CD4-positive, alpha-beta T cell treated with Interleukin-6 for 4 hours (primary cell): Measurements from ENCODE around the gene UBE2N.
A peak's percentile ranks its signal among the peaks of the same experiment; 100 is the strongest.
"Not testable (repeated sequence)": the region's sequence is repeated elsewhere in the genome, so short reads cannot be mapped to it uniquely, and the experiment has no call there.

ENCODE experiments used
- DNase-seq: peaks from one replicate; pipeline ENCODE4 v3.0.0-alpha.2; 2020; ENCODE audit warnings: mixed read lengths

UBE2N gene

GRCh38 chr12:93442411-93443340 is 929 bp upstream of the UBE2N start:
- DNase-seq: no peak

GRCh38 chr12:93441081-93441616 is 598 bp downstream of the UBE2N start:
- peak; percentile 50 for DNase-seq

DNA sequence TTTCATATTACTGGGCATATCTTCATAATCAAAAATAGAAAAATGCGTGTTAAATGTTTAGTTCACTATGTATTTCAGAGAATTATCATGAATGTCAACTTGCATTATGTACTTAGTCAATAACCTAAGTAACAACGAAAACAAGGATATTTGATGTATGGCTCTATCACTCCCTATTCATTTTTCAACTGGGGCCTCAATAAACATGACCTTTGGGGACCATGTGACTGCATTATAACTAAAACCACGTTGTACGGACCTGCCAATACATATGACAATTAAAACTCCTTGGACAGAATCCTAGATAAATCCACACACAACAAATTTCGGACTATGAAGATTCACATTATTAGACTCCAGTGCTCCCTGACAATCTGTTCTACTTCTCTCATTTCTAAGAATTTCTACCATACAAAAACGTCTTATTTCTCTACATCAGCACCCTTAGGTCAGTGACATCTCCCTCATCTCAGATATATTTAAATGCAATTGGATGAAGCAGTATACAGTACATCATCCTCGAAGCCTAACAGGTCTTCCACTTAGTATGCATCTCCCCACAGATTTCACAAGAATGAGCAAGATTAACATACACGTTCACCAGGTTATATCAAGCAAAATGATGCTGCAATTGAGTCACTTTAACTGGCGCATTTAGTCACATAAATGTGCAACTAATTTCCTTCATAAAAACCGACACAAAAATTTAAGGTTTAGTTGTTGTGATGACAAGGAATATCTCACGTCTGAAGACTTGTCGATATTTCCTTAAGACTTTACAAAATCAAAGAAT is 1.5 kb downstream of the UBE2N start:
- no peak for DNase-seq

DNA sequence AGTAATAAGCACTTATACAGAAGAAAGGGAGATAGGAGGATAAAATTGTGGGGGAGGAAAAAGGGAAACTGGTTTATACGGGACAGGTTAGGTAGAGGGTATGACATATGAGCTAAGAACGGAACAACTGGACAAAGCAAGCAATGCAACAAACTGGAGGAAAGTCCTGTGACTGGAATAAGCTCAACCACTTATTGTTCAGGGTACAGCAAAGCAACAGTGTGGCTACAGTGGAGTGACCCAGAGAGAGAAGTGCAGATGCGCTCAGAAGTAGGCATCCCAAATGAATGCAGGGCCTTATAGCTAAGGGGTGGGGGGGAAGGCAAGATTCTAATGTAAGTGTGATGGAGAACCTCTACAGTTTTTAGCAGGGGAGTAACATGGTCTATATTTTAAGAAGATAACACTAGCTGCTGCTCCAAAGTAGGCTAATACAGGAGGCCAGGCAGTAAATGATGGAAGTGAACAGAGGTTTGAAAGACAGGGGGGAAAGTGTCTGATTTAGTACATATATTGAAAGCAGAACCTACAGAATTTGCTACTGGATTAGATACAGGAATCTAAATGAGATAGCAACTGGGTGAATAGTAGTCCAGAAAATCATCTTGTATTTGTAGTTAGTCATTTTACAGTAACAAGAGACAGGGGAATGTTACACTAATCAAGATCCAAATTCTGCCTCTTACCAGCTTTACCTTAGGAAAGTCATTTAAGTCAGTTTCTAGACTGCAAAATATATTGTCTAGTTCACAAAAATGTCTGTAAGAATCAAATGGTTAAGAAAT is 3.3 kb downstream of the UBE2N start:
- DNase-seq: no peak

DNA sequence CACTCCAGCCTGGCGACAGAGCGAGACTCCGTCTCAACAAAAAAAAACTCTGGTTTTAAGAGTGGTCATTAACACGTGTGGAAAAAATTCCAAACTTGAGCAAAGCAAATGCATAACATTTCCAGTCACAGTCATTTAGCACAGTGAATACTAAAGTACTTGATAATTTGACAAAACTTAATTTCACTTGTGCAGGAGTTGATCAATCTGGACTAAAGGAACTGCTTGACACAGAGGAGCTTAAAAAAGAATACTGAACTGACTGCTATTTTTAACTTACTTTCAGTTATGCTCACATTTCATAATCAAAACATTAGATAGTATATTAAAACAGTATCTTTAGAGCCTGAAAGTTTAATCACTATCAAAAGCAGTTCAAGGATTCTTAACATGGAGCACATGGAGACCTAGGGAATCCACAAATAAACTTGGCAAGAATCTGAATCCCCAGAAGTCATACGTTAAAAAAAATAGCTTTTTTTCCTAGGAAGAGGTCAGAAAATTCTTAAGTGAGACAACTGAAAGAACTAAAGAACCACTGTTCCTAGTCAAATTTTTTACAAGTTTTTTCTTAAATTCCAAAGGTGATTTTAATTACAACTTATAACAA is 7.4 kb downstream of the UBE2N start:
- DNase-seq: no peak

DNA sequence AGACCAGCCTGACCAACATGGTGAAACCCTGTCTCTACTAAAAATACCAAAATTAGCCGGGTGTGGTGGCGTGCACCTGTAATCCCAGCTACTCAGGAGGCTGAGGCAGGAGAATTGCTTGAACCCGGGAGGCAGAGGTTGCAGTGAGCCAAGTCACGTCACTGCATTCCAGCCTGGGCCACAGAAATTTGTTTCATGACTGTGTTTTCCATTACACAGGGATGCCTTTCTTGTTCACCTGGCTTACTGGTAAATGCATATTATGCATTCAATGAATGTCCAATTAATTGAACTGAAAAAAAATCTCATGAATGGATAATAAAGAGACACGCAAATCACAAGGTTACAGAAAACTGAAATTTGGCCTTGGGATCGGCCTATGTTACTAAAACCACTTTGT is 9.7 kb downstream of the UBE2N start:
- DNase-seq: not testable (repeated sequence)

GRCh38 chr12:93430280-93430679 is 11.5 kb downstream of the UBE2N start:
- no peak for DNase-seq

- DNase-seq: no peak
These were observed 11.9 kb downstream of the UBE2N start for GRCh38 chr12:93429852-93430251.

DNA sequence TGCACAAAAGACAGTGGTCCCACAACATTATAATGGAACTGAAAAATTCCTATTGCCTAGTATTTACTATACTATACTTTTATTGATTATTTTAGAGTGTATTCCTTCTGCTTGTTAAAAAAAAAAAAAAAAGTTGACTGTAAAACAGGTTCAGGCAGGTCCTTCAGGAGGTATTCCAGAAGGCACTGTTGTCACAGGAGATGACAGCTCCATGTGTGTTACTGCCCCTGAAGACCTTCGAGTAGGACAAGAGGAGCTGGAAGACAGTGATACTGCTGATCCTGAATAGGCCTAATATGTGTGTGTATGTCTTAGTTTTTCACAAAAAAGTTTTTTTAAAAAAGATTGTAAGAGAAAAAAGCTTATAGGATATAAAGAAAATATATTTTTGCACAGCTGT is 12.3 kb downstream of the UBE2N start:
- no peak for DNase-seq

- no peak for DNase-seq
These were observed 13.8 kb downstream of the UBE2N start for GRCh38 chr12:93427779-93428564.

- DNase-seq: no peak
These were observed 15.3 kb downstream of the UBE2N start for GRCh38 chr12:93426412-93426805.

DNA sequence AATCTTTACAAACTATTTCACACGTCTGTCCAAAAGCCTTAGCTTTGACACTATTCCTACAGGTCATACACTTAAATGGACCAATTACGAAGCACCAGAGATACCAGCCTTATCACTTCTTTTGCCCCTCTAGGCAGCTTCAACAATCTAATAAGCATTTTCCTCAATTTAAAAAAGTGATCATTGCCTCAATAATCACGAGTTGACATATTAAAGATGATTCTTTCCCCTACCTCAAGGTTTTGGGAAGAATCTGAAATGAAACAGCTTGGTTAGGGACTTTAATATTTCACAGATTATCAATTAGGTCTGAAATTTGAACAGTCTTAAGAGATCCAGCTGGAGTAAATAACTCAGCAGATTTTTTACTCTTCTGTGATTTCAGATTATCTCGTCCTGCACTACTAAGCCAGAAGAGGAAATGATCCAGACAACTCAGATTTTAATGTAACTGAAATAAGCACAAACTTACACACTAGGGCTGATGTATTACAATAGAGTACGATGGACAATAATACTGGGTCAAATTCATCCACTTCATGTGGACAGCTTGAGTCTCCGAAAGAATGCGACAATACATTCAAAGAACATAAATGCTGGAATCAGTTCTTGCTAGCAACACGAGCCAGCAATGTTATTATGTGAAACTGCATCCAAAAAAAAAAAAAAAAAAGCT is 15.9 kb downstream of the UBE2N start:
- no peak for DNase-seq

GRCh38 chr12:93422050-93422449 is 19.7 kb downstream of the UBE2N start:
- no peak for DNase-seq

DNA sequence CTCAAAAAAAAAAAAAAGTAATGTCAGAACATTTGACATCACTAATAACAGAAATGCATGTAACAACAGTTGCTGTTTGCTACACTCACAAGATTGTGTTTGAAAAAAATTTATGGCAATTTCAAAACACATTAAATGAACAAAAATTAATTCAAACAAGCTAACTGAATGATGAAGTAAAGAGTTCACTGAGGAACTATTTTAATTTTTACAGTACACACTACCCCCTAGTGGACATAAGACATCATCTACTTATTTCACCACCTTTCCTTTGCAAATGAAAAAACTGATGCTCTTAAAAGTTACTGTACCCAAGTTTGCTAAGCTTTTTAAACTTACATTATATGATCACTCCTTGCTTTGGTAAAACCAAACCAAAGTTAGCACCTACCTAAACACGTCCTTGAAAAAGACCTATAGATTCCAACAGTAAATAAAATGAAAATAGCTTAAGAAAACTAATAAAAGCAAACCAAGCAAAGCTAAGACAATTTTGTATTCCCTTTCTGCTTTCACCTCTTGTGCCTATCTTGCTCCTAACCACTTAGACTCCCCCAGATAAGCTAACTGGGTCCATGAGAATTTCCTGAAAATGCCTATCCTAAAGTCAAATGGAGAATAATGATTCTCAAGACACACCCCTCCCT is 22.2 kb downstream of the UBE2N start:
- DNase-seq: no peak

- DNase-seq: no peak
These were observed 23.7 kb downstream of the UBE2N start for GRCh38 chr12:93417967-93418480.

GRCh38 chr12:93415723-93416464 is 25.9 kb downstream of the UBE2N start:
- no peak for DNase-seq

- DNase-seq: no peak
These were observed 28.7 kb downstream of the UBE2N start for GRCh38 chr12:93413064-93413463.

- DNase-seq: not testable (repeated sequence)
These were observed 29.4 kb downstream of the UBE2N start for GRCh38 chr12:93412396-93412795.

GRCh38 chr12:93411060-93411459 is 30.7 kb downstream of the UBE2N start:
- not testable (repeated sequence) for DNase-seq
